ENCODE results near the gene STRA8.

STRA8 gene

DNA sequence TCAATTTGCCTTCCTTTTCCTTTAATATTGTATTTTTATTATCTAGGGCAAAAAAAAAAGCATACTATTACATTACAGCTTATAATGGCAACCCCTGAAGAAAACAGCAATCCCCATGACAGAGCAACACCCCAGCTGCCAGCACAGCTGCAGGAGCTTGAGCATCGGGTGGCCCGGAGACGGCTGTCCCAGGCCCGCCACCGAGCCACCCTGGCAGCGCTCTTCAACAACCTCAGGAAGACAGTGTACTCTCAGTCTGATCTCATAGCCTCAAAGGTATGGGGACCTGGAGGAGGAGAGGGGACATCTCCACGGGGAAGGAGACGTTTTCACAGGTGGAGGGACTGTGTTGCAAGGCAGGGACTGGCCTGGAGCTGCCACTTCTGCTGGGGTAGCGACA lies 6.8 kb downstream of the STRA8 start:
- no peak for TF ChIP-seq EGR1 (IDR thresholded peaks at IDR 0.05)
- no peak for TF ChIP-seq CEBPB (IDR thresholded peaks at IDR 0.05)
- TF ChIP-seq NFIC (IDR thresholded peaks at IDR 0.05): no peak

DNA sequence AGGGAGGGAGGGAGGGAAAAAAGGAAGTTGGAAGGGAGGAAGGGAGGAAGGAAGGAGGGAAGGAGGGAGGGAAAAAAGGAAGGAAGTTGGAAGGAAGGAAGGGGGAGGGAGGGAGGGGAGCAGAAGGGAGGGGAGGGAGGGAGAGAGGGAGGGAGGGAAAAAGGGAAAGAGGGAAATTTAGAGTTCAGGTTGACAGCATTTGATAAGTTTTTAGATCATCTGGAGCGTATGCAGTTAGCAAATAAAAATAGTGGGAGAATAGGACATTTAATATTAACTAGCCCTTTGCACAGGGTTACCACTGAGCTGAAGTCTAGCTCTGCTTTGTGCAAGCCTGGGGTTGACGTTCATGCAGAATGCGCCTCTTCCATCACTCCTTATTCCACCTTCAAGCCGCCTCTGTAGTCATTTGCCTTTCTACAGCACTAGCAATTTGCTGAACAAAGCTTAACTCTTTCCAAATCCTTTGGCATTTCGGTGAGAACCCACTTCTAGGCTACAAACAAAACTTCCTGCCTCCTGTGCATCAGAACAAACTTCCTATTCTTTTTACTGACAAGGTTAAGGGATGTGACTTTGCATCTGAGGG lies 8.6 kb downstream of the STRA8 start:
- TF ChIP-seq EP300 (IDR thresholded peaks at IDR 0.05; ENCODE audit: borderline replicate concordance) (no peak), ZBTB7A (IDR thresholded peaks at IDR 0.05; ENCODE audit: low read depth) (no peak), CEBPB (IDR thresholded peaks at IDR 0.05) (no peak), TCF12 (IDR thresholded peaks at IDR 0.05; ENCODE audit: low read depth) (no peak), EGR1 (IDR thresholded peaks at IDR 0.05) (no peak), CREB1 (IDR thresholded peaks at IDR 0.05; ENCODE audit: low read depth) (no peak), TEAD4 (IDR thresholded peaks at IDR 0.05) (no peak), NFIC (IDR thresholded peaks at IDR 0.05) (no peak), YY1 (IDR thresholded peaks at IDR 0.05; ENCODE audit: low read depth) (no peak), TAF1 (IDR thresholded peaks at IDR 0.05; ENCODE audit: low read depth) (no peak), FOXM1 (IDR thresholded peaks at IDR 0.05; ENCODE audit: borderline replicate concordance, low read depth) (no peak), RAD21 (IDR thresholded peaks at IDR 0.05; ENCODE audit: low read depth) (no peak)
- TF ChIP-seq, protein P1, sequence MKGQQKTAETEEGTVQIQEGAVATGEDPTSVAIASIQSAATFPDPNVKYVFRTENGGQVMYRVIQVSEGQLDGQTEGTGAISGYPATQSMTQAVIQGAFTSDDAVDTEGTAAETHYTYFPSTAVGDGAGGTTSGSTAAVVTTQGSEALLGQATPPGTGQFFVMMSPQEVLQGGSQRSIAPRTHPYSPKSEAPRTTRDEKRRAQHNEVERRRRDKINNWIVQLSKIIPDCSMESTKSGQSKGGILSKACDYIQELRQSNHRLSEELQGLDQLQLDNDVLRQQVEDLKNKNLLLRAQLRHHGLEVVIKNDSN (IDR thresholded peaks at IDR 0.05): no peak
- TF ChIP-seq, protein P2, sequence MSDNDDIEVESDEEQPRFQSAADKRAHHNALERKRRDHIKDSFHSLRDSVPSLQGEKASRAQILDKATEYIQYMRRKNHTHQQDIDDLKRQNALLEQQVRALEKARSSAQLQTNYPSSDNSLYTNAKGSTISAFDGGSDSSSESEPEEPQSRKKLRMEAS (IDR thresholded peaks at IDR 0.05): no peak
- TF ChIP-seq, protein P3, sequence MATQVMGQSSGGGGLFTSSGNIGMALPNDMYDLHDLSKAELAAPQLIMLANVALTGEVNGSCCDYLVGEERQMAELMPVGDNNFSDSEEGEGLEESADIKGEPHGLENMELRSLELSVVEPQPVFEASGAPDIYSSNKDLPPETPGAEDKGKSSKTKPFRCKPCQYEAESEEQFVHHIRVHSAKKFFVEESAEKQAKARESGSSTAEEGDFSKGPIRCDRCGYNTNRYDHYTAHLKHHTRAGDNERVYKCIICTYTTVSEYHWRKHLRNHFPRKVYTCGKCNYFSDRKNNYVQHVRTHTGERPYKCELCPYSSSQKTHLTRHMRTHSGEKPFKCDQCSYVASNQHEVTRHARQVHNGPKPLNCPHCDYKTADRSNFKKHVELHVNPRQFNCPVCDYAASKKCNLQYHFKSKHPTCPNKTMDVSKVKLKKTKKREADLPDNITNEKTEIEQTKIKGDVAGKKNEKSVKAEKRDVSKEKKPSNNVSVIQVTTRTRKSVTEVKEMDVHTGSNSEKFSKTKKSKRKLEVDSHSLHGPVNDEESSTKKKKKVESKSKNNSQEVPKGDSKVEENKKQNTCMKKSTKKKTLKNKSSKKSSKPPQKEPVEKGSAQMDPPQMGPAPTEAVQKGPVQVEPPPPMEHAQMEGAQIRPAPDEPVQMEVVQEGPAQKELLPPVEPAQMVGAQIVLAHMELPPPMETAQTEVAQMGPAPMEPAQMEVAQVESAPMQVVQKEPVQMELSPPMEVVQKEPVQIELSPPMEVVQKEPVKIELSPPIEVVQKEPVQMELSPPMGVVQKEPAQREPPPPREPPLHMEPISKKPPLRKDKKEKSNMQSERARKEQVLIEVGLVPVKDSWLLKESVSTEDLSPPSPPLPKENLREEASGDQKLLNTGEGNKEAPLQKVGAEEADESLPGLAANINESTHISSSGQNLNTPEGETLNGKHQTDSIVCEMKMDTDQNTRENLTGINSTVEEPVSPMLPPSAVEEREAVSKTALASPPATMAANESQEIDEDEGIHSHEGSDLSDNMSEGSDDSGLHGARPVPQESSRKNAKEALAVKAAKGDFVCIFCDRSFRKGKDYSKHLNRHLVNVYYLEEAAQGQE (IDR thresholded peaks at IDR 0.05; ENCODE audit: low read depth): no peak

DNA sequence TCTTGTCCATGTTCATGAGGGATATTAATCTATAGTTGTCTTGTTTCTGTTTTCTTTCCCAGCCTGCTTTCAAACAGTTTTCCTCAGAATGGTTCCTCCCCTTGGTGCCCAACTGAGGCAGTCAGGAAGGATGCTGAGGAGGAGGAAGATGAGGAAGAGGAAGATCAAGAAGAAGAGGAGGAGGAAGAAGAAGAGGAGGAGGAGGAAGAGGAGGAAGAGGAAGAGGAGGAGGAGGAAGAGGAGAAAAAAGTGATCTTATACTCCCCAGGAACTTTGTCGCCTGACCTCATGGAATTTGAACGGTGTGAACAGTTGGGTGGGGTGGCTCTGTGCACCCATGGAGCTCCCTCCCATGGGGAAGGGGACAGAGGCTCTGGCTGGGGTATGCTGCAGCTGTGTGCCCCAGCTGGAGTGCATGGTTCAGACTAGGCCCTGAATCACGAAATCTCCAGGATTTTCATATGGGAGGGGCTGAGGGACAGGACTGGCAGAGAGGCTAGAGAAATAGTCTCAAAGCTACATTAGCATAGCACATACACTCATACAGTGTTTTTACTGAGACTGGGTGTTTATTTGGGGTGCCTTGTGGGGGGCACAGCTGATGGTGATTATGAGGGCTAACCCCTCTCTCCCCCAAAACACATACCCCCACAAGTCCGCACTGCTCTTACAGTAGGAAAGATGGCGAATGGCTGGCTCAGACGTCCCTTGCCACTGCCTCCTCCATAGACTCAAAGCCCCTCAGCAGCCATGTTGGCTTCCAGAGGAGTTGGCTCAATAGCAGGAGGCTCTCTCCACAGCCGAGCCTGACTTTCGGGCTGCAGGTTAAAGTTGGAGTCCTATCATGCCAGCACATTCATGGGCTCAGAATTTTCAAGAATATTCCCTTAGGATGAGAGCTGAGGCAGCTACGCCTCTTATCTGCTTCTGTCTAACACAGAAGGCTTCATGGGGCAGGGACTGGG lies 11.9 kb downstream of the STRA8 start:
- TF ChIP-seq TEAD4 (IDR thresholded peaks at IDR 0.05) (no peak), YY1 (IDR thresholded peaks at IDR 0.05; ENCODE audit: low read depth) (no peak)

DNA sequence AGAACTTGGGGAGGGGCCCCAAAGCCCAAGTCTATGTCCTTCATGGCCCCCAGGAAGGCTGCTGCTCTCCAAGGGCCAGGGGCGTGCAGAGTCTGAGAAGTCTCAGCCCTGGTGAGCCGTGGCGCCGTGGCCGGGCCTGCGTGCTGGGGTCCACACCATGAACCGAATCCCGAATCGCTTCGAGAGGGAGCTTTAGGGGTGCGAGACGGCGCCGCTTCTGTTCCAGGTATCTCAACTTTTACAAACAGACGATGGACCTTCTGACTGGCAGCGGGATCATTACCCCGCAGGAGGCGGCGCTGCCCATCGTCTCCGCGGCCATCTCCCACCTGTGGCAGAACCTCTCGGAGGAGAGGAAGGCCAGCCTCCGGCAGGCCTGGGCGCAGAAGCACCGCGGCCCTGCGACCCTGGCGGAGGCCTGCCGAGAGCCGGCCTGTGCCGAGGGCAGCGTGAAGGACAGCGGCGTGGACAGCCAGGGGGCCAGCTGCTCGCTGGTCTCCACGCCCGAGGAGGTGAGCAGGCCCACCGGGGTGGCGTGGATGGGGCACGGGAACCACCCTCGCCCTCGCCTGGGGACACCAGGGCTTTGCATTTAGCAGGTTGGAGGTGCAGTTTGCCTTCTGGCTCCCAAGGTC lies 12.7 kb downstream of the STRA8 start:
- TF ChIP-seq EGR1 (IDR thresholded peaks at IDR 0.05): no peak
- no peak for TF ChIP-seq TEAD4 (IDR thresholded peaks at IDR 0.05)
- TF ChIP-seq ZBTB7A (IDR thresholded peaks at IDR 0.05; ENCODE audit: low read depth): no peak
- TF ChIP-seq YY1 (IDR thresholded peaks at IDR 0.05; ENCODE audit: low read depth): no peak

DNA sequence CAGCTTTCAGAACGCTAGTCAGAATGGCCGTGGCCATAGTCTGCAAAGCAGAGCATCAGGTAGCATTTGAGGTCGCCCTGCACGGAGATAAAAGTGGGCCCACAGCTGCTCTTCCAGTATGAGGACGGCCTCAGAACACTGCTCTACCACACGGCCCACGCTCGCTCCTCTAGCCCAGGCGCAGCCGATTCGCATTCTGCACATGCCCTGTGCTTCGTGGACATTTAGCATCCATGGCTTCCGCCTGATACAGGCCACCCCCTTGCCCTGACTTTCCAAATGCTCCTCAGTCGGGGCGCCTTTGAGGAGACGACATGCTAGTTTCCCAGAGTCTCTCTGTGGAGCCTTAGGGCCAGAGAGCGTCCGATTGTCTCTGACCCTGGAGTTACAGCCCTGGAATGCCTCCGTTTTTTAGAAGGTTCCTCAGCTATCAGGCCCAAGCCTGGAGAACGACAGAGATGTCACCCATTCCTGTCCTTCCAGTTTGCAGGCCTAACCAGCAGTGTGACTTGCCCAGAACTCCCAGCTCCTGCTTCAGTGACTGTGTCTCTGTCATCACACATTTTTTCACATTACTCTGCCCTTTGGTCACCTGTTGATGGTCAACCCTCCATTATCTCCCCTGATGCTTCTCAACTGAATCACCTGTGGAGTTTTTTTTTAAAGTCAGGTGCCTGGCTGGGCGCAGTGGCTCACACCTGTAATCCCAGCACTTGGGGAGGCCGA lies 14.3 kb downstream of the STRA8 start:
- no peak for TF ChIP-seq EGR1 (IDR thresholded peaks at IDR 0.05)
- TF ChIP-seq, protein P3 (IDR thresholded peaks at IDR 0.05; ENCODE audit: low read depth): no peak
- no peak for TF ChIP-seq YY1 (IDR thresholded peaks at IDR 0.05; ENCODE audit: low read depth)
- TF ChIP-seq CEBPB (IDR thresholded peaks at IDR 0.05): no peak
- no peak for TF ChIP-seq TEAD4 (IDR thresholded peaks at IDR 0.05)
- no peak for TF ChIP-seq TAF1 (IDR thresholded peaks at IDR 0.05; ENCODE audit: low read depth)
- no peak for TF ChIP-seq FOXM1 (IDR thresholded peaks at IDR 0.05; ENCODE audit: borderline replicate concordance, low read depth)
- no peak for TF ChIP-seq RAD21 (IDR thresholded peaks at IDR 0.05; ENCODE audit: low read depth)
- TF ChIP-seq, protein P2 (IDR thresholded peaks at IDR 0.05): no peak
- TF ChIP-seq TCF12 (IDR thresholded peaks at IDR 0.05; ENCODE audit: low read depth): no peak
- TF ChIP-seq CREB1 (IDR thresholded peaks at IDR 0.05; ENCODE audit: low read depth): no peak
- TF ChIP-seq, protein P1 (IDR thresholded peaks at IDR 0.05): no peak
- no peak for TF ChIP-seq ZBTB7A (IDR thresholded peaks at IDR 0.05; ENCODE audit: low read depth)
- TF ChIP-seq EP300 (IDR thresholded peaks at IDR 0.05; ENCODE audit: borderline replicate concordance): no peak
- TF ChIP-seq NFIC (IDR thresholded peaks at IDR 0.05): no peak
